H1 (cell line): ENCODE measurements around the gene SGCD. TPM values are rescaled to one million over a fixed set of nuclear protein-coding genes. Genes with fewer than 3 reads are reported as not detected.

Experiments used
- CTCF ChIA-PET: fragments of 300-600 bp; sonication (Branson Sonifier 250); formaldehyde crosslinking; loops from one replicate; lab custom pipeline; 2021; ENCODE audit not compliant: partially characterized antibody; lab: Charles Lee
- POLR2A ChIA-PET: fragments of 300-600 bp; sonication (Branson Sonifier 250); formaldehyde crosslinking; loops from one replicate; lab custom pipeline; 2021; ENCODE audit warnings: inconsistent platforms; ENCODE audit not compliant: partially characterized antibody; lab: Charles Lee
- DNase-seq, 2 experiments: peaks; one replicate each; pipeline versions ENCODE4 v3.0.0 to v3.0.0-alpha.2; 2010 to 2022; ENCODE audit warnings: low spot score in 2 of 2, low read depth in 1 of 2, mixed read lengths in 1 of 2
- FAIRE-seq: peaks from 2 replicates; lab custom pipeline; 2011; peaks lifted over from hg19 to GRCh38; lab: Jason Lieb, UNC
- H2AFZ ChIP-seq: 2 replicates; pipeline ENCODE4 v1.8.1; 2012; ENCODE audit warnings: low read length, inconsistent platforms
- H2AK5ac ChIP-seq: 2 replicates; pipeline ENCODE4 v1.6.1; 2013; ENCODE audit warnings: low read depth, low read length
- H2BK120ac ChIP-seq: replicated peaks from 2 replicates; pipeline ENCODE3; 2013; ENCODE audit warnings: low read depth, low read length, inconsistent platforms
- H2BK12ac ChIP-seq: 2 replicates; pipeline ENCODE4 v1.6.1; 2013; ENCODE audit warnings: low read depth, low read length
- H2BK15ac ChIP-seq: 2 replicates; pipeline ENCODE4 v1.6.1; 2013; ENCODE audit warnings: low read length
- H2BK20ac ChIP-seq: 2 replicates; pipeline ENCODE4 v1.6.1; 2013; ENCODE audit warnings: low read length
- H2BK5ac ChIP-seq: 2 replicates; pipeline ENCODE4 v1.6.1; 2013; ENCODE audit warnings: low read depth, low read length
- H3K14ac ChIP-seq: 2 replicates; pipeline ENCODE4 v1.6.1; 2013; ENCODE audit warnings: inconsistent platforms; ENCODE audit not compliant: insufficient read length
- H3K18ac ChIP-seq: 2 replicates; pipeline ENCODE4 v1.6.1; 2013; ENCODE audit warnings: low read length; ENCODE audit errors: extremely low read depth
- H3K23ac ChIP-seq: 2 replicates; pipeline ENCODE4 v1.6.1; 2013; ENCODE audit warnings: inconsistent platforms; ENCODE audit not compliant: insufficient read length
- H3K23me2 ChIP-seq: 2 replicates; pipeline ENCODE4 v1.6.1; 2013; ENCODE audit warnings: low read depth, low read length
- H3K27ac ChIP-seq: 2 replicates; pipeline ENCODE4 v1.6.1; 2011; ENCODE audit warnings: low read depth, low read length, inconsistent platforms
- H3K27me3 ChIP-seq, 4 experiments: replicated peaks in 1 of 4; 1 replicate in 1 of 4; 2 replicates in 3 of 4; pipeline versions ENCODE4 v1.6.1 to v1.8.1; 2011 to 2013; ENCODE audit warnings: low read length in 3 of 4, mild to moderate bottlenecking in 3 of 4, inconsistent platforms in 2 of 4, mixed read lengths in 2 of 4, moderate library complexity in 1 of 4; ENCODE audit not compliant: control insufficient read depth in 3 of 4, insufficient read depth in 3 of 4; ENCODE audit errors: extremely low read depth in 1 of 4
- H3K36me3 ChIP-seq, 4 experiments: 2 replicates each; pipeline versions ENCODE4 v1.6.1 to v1.8.1; 2011 to 2013; ENCODE audit warnings: mild to moderate bottlenecking in 4 of 4, low read length in 3 of 4, moderate library complexity in 2 of 4, control low read depth in 1 of 4, inconsistent platforms in 1 of 4; ENCODE audit not compliant: insufficient read depth in 4 of 4, control insufficient read depth in 2 of 4
- H3K4ac ChIP-seq: replicated peaks from 2 replicates; pipeline ENCODE3; 2013; ENCODE audit warnings: low read length, low read depth, mixed read lengths, inconsistent platforms; ENCODE audit not compliant: insufficient read length
- H3K4me1 ChIP-seq, 4 experiments: replicated peaks in 1 of 4; 1 replicate in 1 of 4; 2 replicates in 3 of 4; pipeline versions ENCODE4 v1.6.1 to v1.8.1; 2011 to 2013; ENCODE audit warnings: low read length in 3 of 4, inconsistent platforms in 2 of 4, mixed read lengths in 1 of 4; ENCODE audit not compliant: insufficient read depth in 4 of 4, control insufficient read depth in 3 of 4
- H3K4me2 ChIP-seq, 2 experiments: 2 replicates each; pipeline versions ENCODE4 v1.6.1 to v1.8.1; 2011 to 2013; ENCODE audit warnings: low read depth in 2 of 2, low read length in 2 of 2, control low read depth in 1 of 2, inconsistent platforms in 1 of 2, mild to moderate bottlenecking in 1 of 2; ENCODE audit not compliant: insufficient read depth in 1 of 2
- H3K4me3 ChIP-seq, 4 experiments: fragments of 200-600, 300-600 bp in 1 of 4; sonication (generic), shearing (Covaris generic), sonication (Bioruptor Twin) in 1 of 4; 2 replicates each; pipeline versions ENCODE4 v1.5.1 to v1.8.1; 2011 to 2016; ENCODE audit warnings: low read length in 4 of 4, low read depth in 3 of 4, control low read depth in 2 of 4, inconsistent platforms in 2 of 4, mild to moderate bottlenecking in 2 of 4, mixed read lengths in 1 of 4, moderate library complexity in 1 of 4; ENCODE audit not compliant: insufficient read depth in 2 of 4; ENCODE audit errors: extremely low read depth in 1 of 4
- H3K56ac ChIP-seq: replicated peaks from 2 replicates; pipeline ENCODE3; 2013; ENCODE audit warnings: low read depth, mild to moderate bottlenecking, mixed read lengths, low read length, inconsistent platforms; ENCODE audit not compliant: insufficient read length
- H3K79me1 ChIP-seq: 2 replicates; pipeline ENCODE4 v1.6.1; 2013; ENCODE audit warnings: low read depth, low read length, control low read depth
- H3K79me2 ChIP-seq, 2 experiments: 2 replicates each; pipeline versions ENCODE4 v1.6.1 to v1.8.1; 2012 to 2013; ENCODE audit warnings: low read length in 2 of 2, mild to moderate bottlenecking in 2 of 2, inconsistent platforms in 1 of 2; ENCODE audit not compliant: insufficient read depth in 2 of 2, control insufficient read depth in 1 of 2
- H3K9ac ChIP-seq, 4 experiments: replicated peaks in 1 of 4; 1 replicate in 1 of 4; 2 replicates in 3 of 4; pipeline versions ENCODE4 v1.6.1 to v1.8.1; 2011 to 2013; ENCODE audit warnings: low read depth in 3 of 4, low read length in 3 of 4, control low read depth in 2 of 4, mild to moderate bottlenecking in 2 of 4, moderate library complexity in 2 of 4, inconsistent platforms in 1 of 4; ENCODE audit errors: extremely low read depth in 1 of 4
- H3K9me3 ChIP-seq, 2 experiments: 2 replicates each; pipeline versions ENCODE4 v1.6.1 to v1.8.1; 2012 to 2013; ENCODE audit warnings: mild to moderate bottlenecking in 2 of 2, moderate library complexity in 2 of 2, control low read depth in 1 of 2, inconsistent platforms in 1 of 2, low read depth in 1 of 2, low read length in 1 of 2, mixed read lengths in 1 of 2; ENCODE audit not compliant: insufficient read depth in 2 of 2
- H4K20me1 ChIP-seq, 2 experiments: replicated peaks in 1 of 2; 2 replicates each; pipeline versions ENCODE3 to v1.8.1; 2011 to 2013; ENCODE audit warnings: inconsistent platforms in 2 of 2, low read length in 2 of 2, mild to moderate bottlenecking in 1 of 2; ENCODE audit not compliant: insufficient read depth in 2 of 2, control insufficient read depth in 1 of 2
- H4K5ac ChIP-seq: 2 replicates; pipeline ENCODE4 v1.6.1; 2013; ENCODE audit warnings: low read length, low read depth, mixed read lengths, inconsistent platforms; ENCODE audit not compliant: insufficient read length
- H4K8ac ChIP-seq: 2 replicates; pipeline ENCODE4 v1.8.0; 2013; ENCODE audit warnings: mild to moderate bottlenecking, moderate library complexity, low read length, inconsistent platforms; ENCODE audit not compliant: insufficient read depth; ENCODE audit errors: extremely low read depth
- H4K91ac ChIP-seq: replicated peaks from 2 replicates; pipeline ENCODE3; 2013; ENCODE audit warnings: low read length, mixed read lengths, inconsistent platforms; ENCODE audit not compliant: insufficient read length
- BRCA1 ChIP-seq: IDR thresholded peaks from 2 replicates; pipeline ENCODE4 v1.6.1; 2012; ENCODE audit warnings: low read depth, low read length, improper control_type of control experiment
- CBX5 ChIP-seq: fragments of 300-800, 300-1000 bp; sonication (generic); IDR thresholded peaks from 2 replicates; pipeline ENCODE4 v1.7.1; 2016; ENCODE audit warnings: antibody characterized with exemption, low read length, low read depth
- HDAC2 ChIP-seq, 2 experiments: fragments of 300-600 bp in 1 of 2; sonication (generic) in 1 of 2; IDR thresholded peaks; 2 replicates each; pipeline ENCODE4 v1.6.1; 2011 to 2012; ENCODE audit warnings: low read depth in 2 of 2, low read length in 2 of 2, mild to moderate bottlenecking in 2 of 2, moderate library complexity in 2 of 2, borderline replicate concordance in 1 of 2, inconsistent platforms in 1 of 2
- KDM1A ChIP-seq: fragments of 200-600, 300-600 bp; sonication (generic); IDR thresholded peaks from 2 replicates; pipeline ENCODE4 v1.7.1; 2016; ENCODE audit warnings: mild to moderate bottlenecking, low read length, borderline replicate concordance
- KDM4A ChIP-seq: IDR thresholded peaks from one replicate; pipeline ENCODE4 v1.7.1; 2012; ENCODE audit warnings: low read depth, mild to moderate bottlenecking, moderate library complexity, low read length, inconsistent platforms; ENCODE audit not compliant: severe bottlenecking
- POU5F1 ChIP-seq: IDR thresholded peaks from 2 replicates; pipeline ENCODE4 v1.6.1; 2011; ENCODE audit warnings: low read depth, mild to moderate bottlenecking, low read length, moderate library complexity
- RAD21 ChIP-seq, 2 experiments: IDR thresholded peaks in 1 of 2; conservative IDR thresholded peaks in 1 of 2; 2 replicates each; pipeline ENCODE4 v1.6.1; 2011; ENCODE audit warnings: low read depth in 2 of 2, low read length in 2 of 2, improper control_type of control experiment in 1 of 2, inconsistent platforms in 1 of 2, mild to moderate bottlenecking in 1 of 2, moderate library complexity in 1 of 2
- SIN3A ChIP-seq, 2 experiments: IDR thresholded peaks in 1 of 2; conservative IDR thresholded peaks in 1 of 2; 2 replicates each; pipeline ENCODE4 v1.6.1; 2011 to 2012; ENCODE audit warnings: low read length in 2 of 2, improper control_type of control experiment in 1 of 2, low read depth in 1 of 2, mild to moderate bottlenecking in 1 of 2
- SP2 ChIP-seq: IDR thresholded peaks from 2 replicates; pipeline ENCODE4 v1.6.1; 2012; ENCODE audit warnings: mild to moderate bottlenecking, low read length, inconsistent platforms
- WGBS, 2 experiments: shearing (Covaris generic) in 1 of 2; methylation state at CpG; one replicate each; pipeline versions ENCODE4 v1.1.6 to v1.1.7; 2013 to 2015; ENCODE audit warnings: low lambda C conversion rate in 2 of 2, mixed read lengths in 2 of 2, inconsistent platforms in 1 of 2, low coverage in 1 of 2, missing lambda C conversion rate in 1 of 2; ENCODE audit not compliant: insufficient replicate concordance in 2 of 2, insufficient coverage in 1 of 2, insufficient read length in 1 of 2; ENCODE audit errors: extremely low coverage in 1 of 2, missing lambda C conversion rate in 1 of 2; 5-methylcytosine and 5-hydroxymethylcytosine counted together
- polyA plus RNA-seq, 7 experiments: library from polyadenylated mRNA; depleted of rRNA in 3 of 7; stranded (reverse) in 5 of 7; unstranded in 2 of 7; fragments of >200 nt in 5 of 7; fragments of 200-250 nt in 2 of 7; gene quantifications; 1 replicate in 5 of 7; 2 replicates in 1 of 7; 4 replicates in 1 of 7; pipeline versions ENCODE4 v1.2.1 to v1.2.3, GENCODE V29; 2011 to 2013; ENCODE audit warnings: missing spikeins in 2 of 7, mixed read lengths in 2 of 7
- total RNA-seq: library from RNA; stranded (reverse); fragmentation: NEBNext Ultra II Directional; extraction: Animal tissue kit (Norgen Biotek cat#: 25700); gene quantifications from 2 replicates; pipeline ENCODE4 v1.2.1, GENCODE V29; 2021

The SGCD gene
- total and polyA plus RNA-seq, 2 of the 8 experiments (the other 6 are each of a cell fraction or from before 2014, with no cell fraction given): 0.04 to 0.08 TPM

DNA sequence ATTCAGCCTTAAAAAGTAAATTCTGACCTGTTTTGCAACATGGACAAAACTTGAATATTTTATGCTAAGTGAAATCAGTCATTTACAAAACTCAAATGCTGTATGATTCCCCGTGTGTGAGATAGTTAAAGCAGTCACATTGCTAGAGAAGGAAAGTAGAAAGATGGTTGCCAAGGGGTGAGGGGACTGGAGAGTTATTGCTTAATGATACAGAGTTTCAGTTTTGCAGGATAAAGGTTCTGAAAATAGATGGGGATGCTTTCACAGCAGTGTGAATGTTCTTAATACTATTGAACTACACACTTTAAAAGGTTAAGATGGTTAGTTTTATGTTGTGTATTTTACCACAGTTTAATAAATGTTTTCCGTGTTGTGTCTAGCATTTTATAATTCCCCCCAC, 51.2 kb downstream of the SGCD start:
- H4K8ac ChIP-seq: no peak overlapping the region
- no peak overlapping the region for H4K91ac ChIP-seq
- no peak overlapping the region for H2AK5ac ChIP-seq
- no peak overlapping the region for H2BK15ac ChIP-seq
- no peaks in the 10 kb centered on the region for H3K79me2 ChIP-seq
- ChIA-PET CTCF (no interaction called here), POLR2A (no interaction called here)
- no peaks in the 10 kb centered on the region for H3K9me3 ChIP-seq
- no peaks in the 10 kb centered on the region for H3K27me3 ChIP-seq
- no peak overlapping the region for H3K14ac ChIP-seq
- no peak overlapping the region for H4K5ac ChIP-seq
- no peak overlapping the region for H3K56ac ChIP-seq
- 93% methylated on average over 2 of the region's 2 CpGs; no CpG with 5 or more reads in 1 of the 2 experiments for WGBS, 2 experiments
- no peak for DNase-seq
- H4K20me1 ChIP-seq: no peaks in the 10 kb centered on the region
- no peaks in the 10 kb centered on the region for H3K36me3 ChIP-seq
- no peak overlapping the region for H2AFZ ChIP-seq
- H3K4me3 ChIP-seq: no peak overlapping the region
- no peaks in the 10 kb centered on the region for H3K79me1 ChIP-seq
- no peak overlapping the region for H3K18ac ChIP-seq
- no peak for FAIRE-seq
- H3K23ac ChIP-seq: no peak overlapping the region
- H3K4ac ChIP-seq: no peak overlapping the region
- no peak overlapping the region for H2BK20ac ChIP-seq
- H2BK12ac ChIP-seq: no peak overlapping the region
- H2BK5ac ChIP-seq: no peak overlapping the region
- H3K23me2 ChIP-seq: no peaks in the 10 kb centered on the region
- H3K4me1 ChIP-seq: no peaks in the 10 kb centered on the region
- no peak overlapping the region for H3K4me2 ChIP-seq
- H2BK120ac ChIP-seq: no peak overlapping the region
- H3K27ac ChIP-seq: no peak overlapping the region
- no peak overlapping the region for H3K9ac ChIP-seq
- TF ChIP-seq POU5F1 (no peak), RAD21 (IDR thresholded peaks at IDR 0.05 in 1 of 2, conservative IDR thresholded peaks at IDR 0.05 in 1 of 2; ENCODE audit: low read depth in 2 of 2, low read length in 2 of 2) (no peak), CBX5 (no peak), BRCA1 (no peak), HDAC2 (IDR thresholded peaks at IDR 0.05; ENCODE audit: borderline replicate concordance in 1 of 2, low read depth in 2 of 2, low read length in 2 of 2) (no peak), SIN3A (conservative IDR thresholded peaks at IDR 0.05 in 1 of 2, IDR thresholded peaks at IDR 0.05 in 1 of 2; ENCODE audit: low read depth in 1 of 2, low read length in 2 of 2) (no peak), SP2 (no peak), KDM4A (no peak), KDM1A (no peak)
